SU-DHL-6 (cell line): ENCODE results near the gene NPC2.

Source experiments
- H2AFZ ChIP-seq: fragments of 200-600 bp; sonication (generic); 2 replicates; pipeline ENCODE4 v1.6.1; 2014; ENCODE audit warnings: low read depth, mild to moderate bottlenecking, moderate library complexity, mixed read lengths, antibody characterized with exemption, low read length; ENCODE audit not compliant: severe bottlenecking
- H3F3A ChIP-seq: fragments of 200-600 bp; shearing (Covaris generic); 2 replicates; pipeline ENCODE4 v1.6.0; 2016; ENCODE audit warnings: antibody characterized with exemption, mild to moderate bottlenecking; ENCODE audit not compliant: insufficient read depth
- H3K27ac ChIP-seq: fragments of 200-600 bp; sonication (generic); 2 replicates; pipeline ENCODE4 v1.5.1; 2016; ENCODE audit warnings: low read depth, mild to moderate bottlenecking, low read length, moderate library complexity, mixed read lengths
- H3K27me3 ChIP-seq: fragments of 200-600 bp; sonication (generic), shearing (Covaris generic); 2 replicates; pipeline ENCODE4 v1.6.0; 2014; ENCODE audit warnings: mild to moderate bottlenecking, low read length
- H3K36me3 ChIP-seq: fragments of 200-600 bp; sonication (generic); 2 replicates; pipeline ENCODE4 v1.6.1; 2014; ENCODE audit warnings: mild to moderate bottlenecking, low read length, mixed read lengths
- H3K4me2 ChIP-seq: fragments of 300-600, 200-600 bp; shearing (Covaris generic), sonication (generic); 2 replicates; pipeline ENCODE4 v1.6.0; 2014; ENCODE audit warnings: low read length, low read depth, mild to moderate bottlenecking; ENCODE audit not compliant: poor library complexity, severe bottlenecking
- H3K4me3 ChIP-seq: fragments of 200-600 bp; sonication (generic); 2 replicates; pipeline ENCODE4 v1.5.1; 2014; ENCODE audit warnings: antibody characterized with exemption, low read length, mild to moderate bottlenecking, mixed read lengths; ENCODE audit not compliant: insufficient read depth, poor library complexity, severe bottlenecking
- H3K79me2 ChIP-seq: fragments of 200-600 bp; sonication (generic); 2 replicates; pipeline ENCODE4 v1.6.1; 2014; ENCODE audit warnings: mild to moderate bottlenecking, low read length, moderate library complexity; ENCODE audit not compliant: insufficient read depth
- H3K9ac ChIP-seq: fragments of 200-600 bp; sonication (generic); 2 replicates; pipeline ENCODE4 v1.7.0; 2014; ENCODE audit warnings: mild to moderate bottlenecking, low read length
- H3K9me2 ChIP-seq: fragments of 200-600 bp; sonication (generic); replicated peaks from 2 replicates; pipeline ENCODE4 v1.6.1; 2014; ENCODE audit warnings: low read length; ENCODE audit not compliant: insufficient read depth
- H3K9me3 ChIP-seq: fragments of 200-600 bp; sonication (generic); 2 replicates; pipeline ENCODE4 v1.6.1; 2014; ENCODE audit warnings: low read length, mixed read lengths; ENCODE audit not compliant: insufficient read depth
- H4K20me1 ChIP-seq: fragments of 200-600 bp; sonication (generic); 2 replicates; pipeline ENCODE4 v1.6.1; 2014; ENCODE audit warnings: low read depth, mild to moderate bottlenecking, antibody characterized with exemption, low read length, moderate library complexity, mixed read lengths
- EZH2phosphoT487 ChIP-seq: fragments of 200-600 bp; sonication (generic), shearing (Covaris generic); conservative IDR thresholded peaks from 2 replicates; pipeline ENCODE4 v1.6.1; 2018; ENCODE audit warnings: mild to moderate bottlenecking, antibody characterized with exemption, low read length, moderate library complexity, mixed read lengths
- TF ChIP-seq, protein P1 (sequence below): fragments of 200-600 bp; sonication (generic); IDR thresholded peaks from one replicate; pipeline ENCODE4 v1.5.1; 2017; ENCODE audit warnings: antibody characterized with exemption, mild to moderate bottlenecking, low read length, moderate library complexity; ENCODE audit not compliant: insufficient read depth, poor library complexity, severe bottlenecking

The NPC2 gene

DNA sequence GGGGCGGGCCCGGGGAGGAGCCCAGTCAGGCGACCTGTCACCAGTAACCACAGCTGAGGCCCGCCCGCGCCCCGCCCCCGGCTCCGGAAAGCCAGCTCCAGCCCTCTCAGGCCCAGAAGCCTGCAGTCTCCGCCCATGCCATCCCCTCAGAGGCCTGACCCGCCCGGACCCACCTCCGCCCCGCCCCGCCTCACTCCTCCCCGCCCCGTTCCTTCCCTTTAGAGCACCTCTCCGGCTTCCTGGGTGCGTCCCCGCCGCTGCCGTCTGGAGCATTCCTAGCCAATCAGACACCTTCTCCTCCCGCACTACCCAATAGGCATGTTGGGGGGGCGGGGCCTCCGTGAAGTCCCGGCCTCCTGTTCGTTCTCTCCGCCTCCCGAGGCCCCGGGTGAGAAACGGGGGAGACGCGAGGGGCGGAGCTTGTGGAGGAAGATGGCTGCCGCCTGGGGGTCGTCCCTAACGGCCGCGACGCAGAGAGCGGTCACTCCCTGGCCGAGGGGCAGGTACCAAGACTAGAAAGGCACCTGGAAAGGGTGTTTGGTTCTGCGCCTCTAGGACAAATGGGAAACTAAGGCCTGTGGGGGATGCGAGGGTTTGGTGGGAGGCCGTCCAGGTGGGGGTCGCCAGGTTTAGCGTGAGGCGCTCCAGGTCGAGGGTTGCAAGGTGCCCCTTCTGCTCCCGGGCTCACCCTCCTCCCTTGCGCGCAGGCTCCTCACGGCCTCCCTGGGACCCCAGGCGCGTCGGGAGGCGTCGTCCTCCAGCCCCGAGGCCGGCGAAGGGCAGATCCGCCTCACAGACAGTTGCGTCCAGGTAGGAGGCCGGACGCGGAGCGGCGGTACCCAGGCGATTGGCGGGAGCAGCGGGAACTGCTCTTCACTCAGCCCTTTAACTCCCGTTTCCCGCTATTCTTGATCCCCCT, 497 bp upstream of the NPC2 start, which contains the start of gene ISCA2:
Gene ISCA2 (plus strand): TSS at position 423 of the 919 bp plus-strand sequence. CDS start 10 bp downstream, at position 433.
- no peaks in the 10 kb centered on the region for H3K27me3 ChIP-seq

DNA sequence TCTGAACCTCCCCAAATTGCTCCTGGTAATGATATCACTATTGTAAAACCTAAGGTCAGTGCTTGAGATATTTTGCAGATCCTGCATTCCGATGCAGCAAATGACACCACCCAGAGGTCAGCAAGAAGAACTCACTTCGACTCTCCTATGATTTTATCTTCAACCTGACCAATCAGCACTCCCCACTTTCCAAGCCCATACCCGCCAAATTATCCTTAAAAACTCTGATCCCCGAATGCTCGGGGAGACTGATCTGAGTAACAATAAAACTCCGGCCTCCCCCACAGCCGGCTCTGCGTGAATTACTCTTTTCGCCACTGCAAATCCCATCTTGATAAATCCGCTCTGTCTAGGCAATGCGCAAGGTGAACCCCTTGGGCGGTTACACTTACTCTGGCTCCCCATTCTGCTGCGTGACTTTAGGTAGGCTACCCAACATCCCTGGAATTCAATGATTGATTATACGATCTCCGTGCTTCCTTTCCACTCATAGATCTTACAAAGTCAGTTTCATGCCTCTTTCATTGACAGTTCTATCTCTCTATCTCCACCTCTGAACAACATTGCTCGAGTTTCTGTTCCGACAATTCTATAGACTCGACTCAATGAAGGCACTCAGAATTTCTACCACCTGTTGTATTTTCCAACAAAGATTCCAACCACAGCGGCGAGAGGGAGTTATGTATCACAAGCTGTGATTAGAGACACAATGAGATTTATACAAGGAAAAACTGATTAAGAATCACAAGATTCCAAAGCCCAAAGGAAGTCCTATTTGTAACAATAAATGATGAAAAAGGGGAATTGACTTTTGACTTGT, 939 bp downstream of the NPC2 start:
- H3K9ac ChIP-seq, result peak overlapping the region; percentile 68
- H3K4me3 ChIP-seq, result peak overlapping the region; percentile 88
- H3K79me2 ChIP-seq, result no peaks in the 10 kb centered on the region
- H3K9me3 ChIP-seq, result no peaks in the 10 kb centered on the region
- H4K20me1 ChIP-seq, result no peaks in the 10 kb centered on the region
- no peaks in the 10 kb centered on the region for H3K27me3 ChIP-seq
- H3K9me2 ChIP-seq, result no peaks in the 10 kb centered on the region
- H3F3A ChIP-seq, result no peaks in the 10 kb centered on the region
- no peak for TF ChIP-seq EZH2phosphoT487
- TF ChIP-seq, protein P1, sequence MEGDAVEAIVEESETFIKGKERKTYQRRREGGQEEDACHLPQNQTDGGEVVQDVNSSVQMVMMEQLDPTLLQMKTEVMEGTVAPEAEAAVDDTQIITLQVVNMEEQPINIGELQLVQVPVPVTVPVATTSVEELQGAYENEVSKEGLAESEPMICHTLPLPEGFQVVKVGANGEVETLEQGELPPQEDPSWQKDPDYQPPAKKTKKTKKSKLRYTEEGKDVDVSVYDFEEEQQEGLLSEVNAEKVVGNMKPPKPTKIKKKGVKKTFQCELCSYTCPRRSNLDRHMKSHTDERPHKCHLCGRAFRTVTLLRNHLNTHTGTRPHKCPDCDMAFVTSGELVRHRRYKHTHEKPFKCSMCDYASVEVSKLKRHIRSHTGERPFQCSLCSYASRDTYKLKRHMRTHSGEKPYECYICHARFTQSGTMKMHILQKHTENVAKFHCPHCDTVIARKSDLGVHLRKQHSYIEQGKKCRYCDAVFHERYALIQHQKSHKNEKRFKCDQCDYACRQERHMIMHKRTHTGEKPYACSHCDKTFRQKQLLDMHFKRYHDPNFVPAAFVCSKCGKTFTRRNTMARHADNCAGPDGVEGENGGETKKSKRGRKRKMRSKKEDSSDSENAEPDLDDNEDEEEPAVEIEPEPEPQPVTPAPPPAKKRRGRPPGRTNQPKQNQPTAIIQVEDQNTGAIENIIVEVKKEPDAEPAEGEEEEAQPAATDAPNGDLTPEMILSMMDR, result peak; percentile 32
- H3K4me2 ChIP-seq, result peak overlapping the region; percentile 84
- H2AFZ ChIP-seq, result peak overlapping the region; percentile 94
- no peak overlapping the region for H3K27ac ChIP-seq
- H3K36me3 ChIP-seq, result no peaks in the 10 kb centered on the region

More for the DNA sequence above, 497 bp upstream of the NPC2 start, which contains the start of gene ISCA2:
- Histone ChIP-seq H4K20me1 (no peaks in the 10 kb centered on the region), H3K9ac (peak within 1 kb of the TSS; percentile 75), H3K27ac (no peak within 1 kb of the TSS), H3K9me3 (no peaks in the 10 kb centered on the region), H3K4me3 (peak within 1 kb of the TSS; percentile 92), H3K79me2 (no peaks in the 10 kb centered on the region), H3F3A (no peaks in the 10 kb centered on the region), H3K9me2 (no peaks in the 10 kb centered on the region), H3K36me3 (no peaks in the 10 kb centered on the region), H2AFZ (peak within 1 kb of the TSS; percentile 95), H3K4me2 (peak within 1 kb of the TSS; percentile 84)
- TF ChIP-seq, protein P1, result no peak
- no peak for TF ChIP-seq EZH2phosphoT487

DNA sequence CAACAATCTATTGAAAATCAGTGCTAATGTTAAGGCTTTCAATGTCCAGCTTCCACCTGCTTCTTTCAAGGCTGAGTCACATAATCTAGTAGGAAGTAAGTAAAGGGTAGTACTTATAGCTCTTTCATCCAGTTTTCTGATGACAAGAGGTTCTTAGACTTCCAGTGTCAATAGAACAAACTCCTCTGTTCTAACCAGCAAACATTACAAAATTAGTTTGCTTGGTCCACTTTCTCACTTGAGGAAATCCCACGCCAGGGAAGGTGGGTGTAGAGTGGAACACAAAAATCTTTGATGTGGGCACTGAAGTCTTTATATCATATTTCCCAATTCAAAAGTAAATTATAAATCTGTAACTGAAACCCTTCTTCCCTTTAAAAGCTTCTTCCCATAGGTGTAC, 2.6 kb downstream of the NPC2 start:
- no peaks in the 10 kb centered on the region for H3F3A ChIP-seq
- no peaks in the 10 kb centered on the region for H4K20me1 ChIP-seq
- TF ChIP-seq, protein P1, result no peak
- TF ChIP-seq EZH2phosphoT487, result no peak
- H3K4me2 ChIP-seq, result no peak overlapping the region
- H3K9ac ChIP-seq, result no peak overlapping the region
- no peak overlapping the region for H3K4me3 ChIP-seq
- H3K27ac ChIP-seq, result no peak overlapping the region
- no peaks in the 10 kb centered on the region for H3K9me2 ChIP-seq
- no peaks in the 10 kb centered on the region for H3K36me3 ChIP-seq
- H3K79me2 ChIP-seq, result no peaks in the 10 kb centered on the region
- H3K9me3 ChIP-seq, result no peaks in the 10 kb centered on the region
- no peak overlapping the region for H2AFZ ChIP-seq
- no peaks in the 10 kb centered on the region for H3K27me3 ChIP-seq
